ENCODE data around the gene ELF1. TPM values are rescaled to one million over a fixed set of nuclear protein-coding genes. Genes with fewer than 3 reads are reported as not detected.

Gene ELF1
- total RNA-seq, 1 donor from 2014 or later, result 28.5 TPM

DNA sequence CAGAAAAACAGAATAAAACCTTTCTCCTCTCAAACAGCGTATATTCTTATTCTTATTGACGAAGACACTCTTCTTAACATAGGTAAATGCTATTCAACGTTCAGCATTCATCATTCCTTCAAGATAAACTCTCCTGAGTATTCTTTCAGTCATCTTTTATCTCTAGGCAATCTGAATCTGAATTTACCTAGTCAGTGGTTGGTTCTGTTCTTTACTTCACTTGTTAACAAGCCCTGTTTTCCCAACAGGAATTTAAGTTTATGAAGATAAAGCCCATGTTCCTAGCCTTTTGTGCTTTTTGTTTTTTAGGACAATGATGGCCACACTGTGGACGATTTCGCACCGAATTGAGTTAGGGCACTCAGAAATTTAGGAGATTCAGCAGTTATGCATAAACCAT, 3.2 kb downstream of the ELF1 start:
- H3K4me3 ChIP-seq (ENCODE audit: low read depth, low read length), result no peak overlapping the region
- TF ChIP-seq, protein P1, sequence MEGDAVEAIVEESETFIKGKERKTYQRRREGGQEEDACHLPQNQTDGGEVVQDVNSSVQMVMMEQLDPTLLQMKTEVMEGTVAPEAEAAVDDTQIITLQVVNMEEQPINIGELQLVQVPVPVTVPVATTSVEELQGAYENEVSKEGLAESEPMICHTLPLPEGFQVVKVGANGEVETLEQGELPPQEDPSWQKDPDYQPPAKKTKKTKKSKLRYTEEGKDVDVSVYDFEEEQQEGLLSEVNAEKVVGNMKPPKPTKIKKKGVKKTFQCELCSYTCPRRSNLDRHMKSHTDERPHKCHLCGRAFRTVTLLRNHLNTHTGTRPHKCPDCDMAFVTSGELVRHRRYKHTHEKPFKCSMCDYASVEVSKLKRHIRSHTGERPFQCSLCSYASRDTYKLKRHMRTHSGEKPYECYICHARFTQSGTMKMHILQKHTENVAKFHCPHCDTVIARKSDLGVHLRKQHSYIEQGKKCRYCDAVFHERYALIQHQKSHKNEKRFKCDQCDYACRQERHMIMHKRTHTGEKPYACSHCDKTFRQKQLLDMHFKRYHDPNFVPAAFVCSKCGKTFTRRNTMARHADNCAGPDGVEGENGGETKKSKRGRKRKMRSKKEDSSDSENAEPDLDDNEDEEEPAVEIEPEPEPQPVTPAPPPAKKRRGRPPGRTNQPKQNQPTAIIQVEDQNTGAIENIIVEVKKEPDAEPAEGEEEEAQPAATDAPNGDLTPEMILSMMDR (conservative IDR thresholded peaks at IDR 0.05; ENCODE audit: low read depth, low read length), result no peak
- DNase-seq (ENCODE audit: low read depth), result no peak

DNA sequence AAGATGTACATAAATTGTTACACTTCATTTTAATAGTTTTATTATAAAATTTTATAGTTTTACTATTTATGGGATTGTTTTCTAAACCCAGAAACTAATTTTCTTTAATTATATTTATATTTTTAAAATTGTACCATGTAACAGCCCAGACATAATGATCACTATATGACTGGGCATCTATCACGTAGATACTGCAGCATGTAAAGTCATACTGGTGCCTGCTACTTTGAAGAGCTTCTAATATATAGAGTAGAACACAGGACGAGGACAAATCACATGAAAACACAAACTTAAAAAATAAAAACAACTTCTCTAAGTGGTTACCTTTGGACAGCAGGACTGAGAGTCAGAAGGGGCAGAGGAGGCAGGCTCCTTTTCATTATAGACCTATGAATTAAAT, 5.3 kb downstream of the ELF1 start:
- H3K4me3 ChIP-seq (ENCODE audit: low read depth, low read length), result no peak overlapping the region
- DNase-seq (ENCODE audit: low read depth), result no peak
- TF ChIP-seq, protein P1 (conservative IDR thresholded peaks at IDR 0.05; ENCODE audit: low read depth, low read length), result no peak

DNA sequence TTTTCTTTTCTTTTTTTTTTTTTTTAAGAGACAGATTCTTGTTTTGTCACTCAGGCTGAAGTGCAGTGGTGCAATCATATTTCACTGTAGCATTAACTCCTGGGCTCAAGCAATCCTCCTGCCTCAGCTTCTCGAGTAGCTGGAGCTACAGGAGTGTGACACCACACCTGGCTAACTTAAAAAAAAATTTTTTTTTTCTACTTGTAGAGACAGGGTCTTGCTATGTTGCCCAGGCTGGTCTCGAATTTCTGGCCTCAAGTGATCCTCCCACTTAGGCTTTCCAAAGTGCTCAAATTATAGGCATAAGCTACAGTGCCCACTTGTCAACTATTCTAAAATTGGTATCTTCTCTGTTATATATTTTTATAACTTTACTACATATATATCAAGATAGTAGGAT, 6.6 kb downstream of the ELF1 start:
- TF ChIP-seq, protein P1 (conservative IDR thresholded peaks at IDR 0.05; ENCODE audit: low read depth, low read length), result no peak
- no peak overlapping the region for H3K4me3 ChIP-seq (ENCODE audit: low read depth, low read length)
- no peak for DNase-seq (ENCODE audit: low read depth)

GRCh38 chr13:41011382-41011956, 7.6 kb downstream of the ELF1 start:
- TF ChIP-seq, protein P1 (conservative IDR thresholded peaks at IDR 0.05; ENCODE audit: low read depth, low read length), result no peak
- H3K4me3 ChIP-seq (ENCODE audit: low read depth, low read length), result no peak overlapping the region
- DNase-seq (ENCODE audit: low read depth), result no peak

- no peak for DNase-seq (ENCODE audit: low read depth)
- TF ChIP-seq, protein P1 (conservative IDR thresholded peaks at IDR 0.05; ENCODE audit: low read depth, low read length), result no peak
- H3K4me3 ChIP-seq (ENCODE audit: low read depth, low read length), result no peak overlapping the region
Measured at GRCh38 chr13:41008349-41008980, 10.7 kb downstream of the ELF1 start.

DNA sequence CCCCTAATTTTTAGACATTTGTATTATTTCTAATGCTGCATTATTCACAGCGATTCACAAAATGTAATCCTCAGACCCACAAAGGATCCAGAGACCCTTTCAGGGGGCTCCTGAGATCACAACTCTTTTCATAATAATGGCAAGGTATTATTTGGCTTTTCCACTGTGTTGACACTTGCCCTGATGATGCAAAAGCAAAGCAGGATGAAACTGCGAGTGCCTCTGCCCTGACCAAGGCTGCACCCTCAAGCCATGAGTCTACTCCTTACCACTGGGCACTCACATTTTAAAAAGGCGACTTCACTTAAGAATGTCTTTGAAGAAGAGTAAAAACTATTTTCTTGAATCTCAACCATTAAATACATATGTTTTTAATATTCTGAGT, 11.4 kb downstream of the ELF1 start:
- TF ChIP-seq, protein P1 (conservative IDR thresholded peaks at IDR 0.05; ENCODE audit: low read depth, low read length), result no peak
- no peak overlapping the region for H3K4me3 ChIP-seq (ENCODE audit: low read depth, low read length)
- DNase-seq (ENCODE audit: low read depth), result no peak

Measured in epithelial cell of proximal tubule (primary cell).